SK-N-SH treated with all-trans-retinoic acid at 6 μM for 48 hours (cell line): ENCODE measurements around the gene KCNG3.

ENCODE experiments used
- ARNTL ChIP-seq: fragments of 450-650 bp; formaldehyde crosslinking; IDR thresholded peaks from 2 replicates; pipeline ENCODE4 v1.5.0; 2020; ENCODE audit warnings: low read depth, mild to moderate bottlenecking, moderate library complexity, borderline replicate concordance
- CREB5 ChIP-seq: fragments of 250-450 bp; sonication (Bioruptor Pico); IDR thresholded peaks from 2 replicates; pipeline ENCODE4 v1.5.1; 2020; ENCODE audit warnings: low read depth, mild to moderate bottlenecking, moderate library complexity
- CSRNP3 ChIP-seq: fragments of 250-450 bp; sonication (Bioruptor Pico); IDR thresholded peaks from 2 replicates; pipeline ENCODE4 v1.5.1; 2021; ENCODE audit warnings: mild to moderate bottlenecking, moderate library complexity
- ESRRG ChIP-seq: fragments of 250-450 bp; sonication (Bioruptor Pico); IDR thresholded peaks from 2 replicates; pipeline ENCODE4 v1.6.1; 2021; ENCODE audit warnings: mild to moderate bottlenecking
- PATZ1 ChIP-seq: fragments of 250-450 bp; sonication (Bioruptor Pico); IDR thresholded peaks from 2 replicates; pipeline ENCODE4 v1.8.0; 2020; ENCODE audit warnings: mild to moderate bottlenecking, moderate library complexity, borderline replicate concordance
- RARB ChIP-seq: fragments of 250-450 bp; sonication (Bioruptor Pico); IDR thresholded peaks from 2 replicates; pipeline ENCODE4 v1.8.0; 2021; ENCODE audit warnings: mild to moderate bottlenecking, moderate library complexity
- TOX ChIP-seq: fragments of 250-450 bp; sonication (Bioruptor Pico); IDR thresholded peaks from 2 replicates; pipeline ENCODE4 v1.8.0; 2021; ENCODE audit warnings: mild to moderate bottlenecking, moderate library complexity, borderline replicate concordance
- ZC3H10 ChIP-seq: fragments of 250-450 bp; sonication (Bioruptor Pico); IDR thresholded peaks from 2 replicates; pipeline ENCODE4 v1.5.1; 2021; ENCODE audit warnings: mild to moderate bottlenecking, moderate library complexity
- ZFP30 ChIP-seq: fragments of 450-650 bp; formaldehyde crosslinking; IDR thresholded peaks from 2 replicates; pipeline ENCODE4 v1.5.0; 2022; ENCODE audit warnings: mild to moderate bottlenecking, moderate library complexity
- ZNF565 ChIP-seq: fragments of 450-650 bp; formaldehyde crosslinking; conservative IDR thresholded peaks from 2 replicates; pipeline ENCODE4 v1.5.0; 2020; ENCODE audit warnings: low read depth, mild to moderate bottlenecking, moderate library complexity
- ZNF8 ChIP-seq: fragments of 450-650 bp; formaldehyde crosslinking; IDR thresholded peaks from 2 replicates; pipeline ENCODE4 v1.5.0; 2020; ENCODE audit warnings: mild to moderate bottlenecking, moderate library complexity

GRCh38 chr2:42430188-42430587 lies 63.6 kb downstream of the KCNG3 start:
- TF ChIP-seq ZNF565 (CRISPR knock-in tag) (no peak), TOX (CRISPR knock-in tag) (no peak), RARB (CRISPR knock-in tag) (no peak), ZC3H10 (no peak), ZNF8 (CRISPR knock-in tag) (no peak), ZFP30 (CRISPR knock-in tag) (no peak), CSRNP3 (CRISPR knock-in tag) (no peak), CREB5 (CRISPR knock-in tag) (no peak), ESRRG (CRISPR knock-in tag) (no peak), PATZ1 (CRISPR knock-in tag) (no peak), ARNTL (no peak)
